Kidney (tissue), 14 donors: ENCODE results near the gene NRXN3. TPM values are rescaled to one million over a fixed set of nuclear protein-coding genes. Genes with fewer than 3 reads are reported as not detected.

Experiments used
- DNase-seq, 5 donors: peaks; one replicate each; pipeline ENCODE4 v3.0.0-alpha.2; 2013 to 2020
- FAIRE-seq: peaks from 2 replicates; lab custom pipeline; 2012; peaks lifted over from hg19 to GRCh38; lab: Jason Lieb, UNC
- H3K27ac ChIP-seq, 2 donors: one replicate each; pipeline ENCODE4 v1.7.0; 2013; ENCODE audit warnings: low read depth in 2 of 2, low read length in 2 of 2, inconsistent platforms in 1 of 2
- H3K27me3 ChIP-seq: one replicate; pipeline ENCODE4 v1.7.1; 2013; ENCODE audit warnings: low read length, inconsistent platforms; ENCODE audit not compliant: control insufficient read depth, insufficient read depth
- H3K36me3 ChIP-seq, 3 donors: one replicate each; pipeline versions ENCODE4 v1.7.0 to v1.7.1; 2013; ENCODE audit warnings: low read length in 3 of 3, control low read depth in 1 of 3, inconsistent platforms in 1 of 3; ENCODE audit not compliant: insufficient read depth in 3 of 3, control insufficient read depth in 2 of 3
- H3K4me1 ChIP-seq, 3 donors: one replicate each; pipeline versions ENCODE4 v1.7.0 to v1.7.1; 2013; ENCODE audit warnings: low read length in 3 of 3, inconsistent platforms in 1 of 3, low read depth in 1 of 3; ENCODE audit not compliant: control insufficient read depth in 2 of 3, insufficient read depth in 2 of 3
- H3K4me3 ChIP-seq, 3 donors: one replicate each; pipeline versions ENCODE4 v1.7.0 to v1.8.1; 2013; ENCODE audit warnings: low read length in 3 of 3, control low read depth in 1 of 3, inconsistent platforms in 1 of 3
- H3K9ac ChIP-seq, 3 donors: one replicate each; pipeline versions ENCODE4 v1.7.0 to v1.7.1; 2013; ENCODE audit warnings: low read length in 3 of 3, control low read depth in 1 of 3, inconsistent platforms in 1 of 3
- H3K9me3 ChIP-seq, 3 donors: one replicate each; pipeline versions ENCODE4 v1.7.0 to v1.7.1; 2013; ENCODE audit warnings: low read length in 3 of 3, control low read depth in 1 of 3, inconsistent platforms in 1 of 3; ENCODE audit not compliant: control insufficient read depth in 2 of 3, insufficient read depth in 1 of 3
- intact Hi-C: fragments of 100-400 bp; cut with DNase I; formaldehyde crosslinking; loops from one replicate; pipeline ENCODE4 v1.11.1; 2022
- polyA plus RNA-seq: library from polyadenylated mRNA; stranded (reverse); fragments of 350-450 nt; fragmentation: Illumina TruSeq; extraction: RNeasy Lipid Tissue Mini Kit (QIAGEN cat#74804); gene quantifications from one replicate; pipeline ENCODE4 v1.2.3, GENCODE V29; 2014; ENCODE audit warnings: low read depth, low replicate concordance; ENCODE audit not compliant: insufficient read depth
- total RNA-seq: library from RNA; stranded (reverse); fragmentation: NEBNext Ultra II Directional; extraction: Animal tissue kit (Norgen Biotek cat#: 25700); gene quantifications from one replicate; pipeline ENCODE4 v1.2.1, GENCODE V29; 2021
- TF ChIP-seq, protein P1 (sequence below): IDR thresholded peaks from 3 replicates; pipeline ENCODE4 v1.5.1; 2012; ENCODE audit warnings: mild to moderate bottlenecking, moderate library complexity, borderline replicate concordance; ENCODE audit not compliant: insufficient read depth; ENCODE audit errors: extremely low read depth
- donor health status: control.
- donor health status: control.
- donor health status: control.
- donor health status: control.
- donor health status: control.
- donor health status: DM: yes; HTN: yes; CAD: no.
- donor health status: Normal renal cell carcinoma (clear cell type).

The NRXN3 gene
- total and polyA plus RNA-seq, 2 donors from 2014 or later = 1.5 to 2.4 TPM

DNA sequence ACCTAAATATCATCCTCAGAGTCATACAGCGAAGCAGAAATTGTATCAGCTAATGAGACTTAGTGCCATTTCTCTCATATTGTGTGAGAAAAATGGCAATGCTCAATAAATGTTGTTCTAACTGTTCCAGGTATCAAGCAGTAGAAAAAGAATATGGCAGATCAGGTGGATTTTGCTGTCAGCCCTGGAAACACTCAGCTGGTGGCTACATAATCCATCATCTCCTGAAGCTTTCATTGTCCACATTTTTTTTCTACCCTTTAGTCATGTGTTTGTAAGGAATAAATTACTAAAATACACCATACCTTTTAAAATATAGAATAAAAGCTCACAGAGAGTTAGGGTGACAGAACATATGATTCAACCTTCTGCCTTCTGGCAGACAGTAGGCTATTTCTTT, 1200.8 kb downstream of the NRXN3 start:
- intact Hi-C loops = no loop called here
- Histone ChIP-seq H3K27ac (no peak overlapping the region), H3K4me3 (no peak overlapping the region), H3K9ac (no peak overlapping the region), H3K4me1 (no peaks in the 10 kb centered on the region), H3K9me3 (no peaks in the 10 kb centered on the region), H3K36me3 (no peaks in the 10 kb centered on the region), H3K27me3 (no peaks in the 10 kb centered on the region)
- TF ChIP-seq, protein P1, sequence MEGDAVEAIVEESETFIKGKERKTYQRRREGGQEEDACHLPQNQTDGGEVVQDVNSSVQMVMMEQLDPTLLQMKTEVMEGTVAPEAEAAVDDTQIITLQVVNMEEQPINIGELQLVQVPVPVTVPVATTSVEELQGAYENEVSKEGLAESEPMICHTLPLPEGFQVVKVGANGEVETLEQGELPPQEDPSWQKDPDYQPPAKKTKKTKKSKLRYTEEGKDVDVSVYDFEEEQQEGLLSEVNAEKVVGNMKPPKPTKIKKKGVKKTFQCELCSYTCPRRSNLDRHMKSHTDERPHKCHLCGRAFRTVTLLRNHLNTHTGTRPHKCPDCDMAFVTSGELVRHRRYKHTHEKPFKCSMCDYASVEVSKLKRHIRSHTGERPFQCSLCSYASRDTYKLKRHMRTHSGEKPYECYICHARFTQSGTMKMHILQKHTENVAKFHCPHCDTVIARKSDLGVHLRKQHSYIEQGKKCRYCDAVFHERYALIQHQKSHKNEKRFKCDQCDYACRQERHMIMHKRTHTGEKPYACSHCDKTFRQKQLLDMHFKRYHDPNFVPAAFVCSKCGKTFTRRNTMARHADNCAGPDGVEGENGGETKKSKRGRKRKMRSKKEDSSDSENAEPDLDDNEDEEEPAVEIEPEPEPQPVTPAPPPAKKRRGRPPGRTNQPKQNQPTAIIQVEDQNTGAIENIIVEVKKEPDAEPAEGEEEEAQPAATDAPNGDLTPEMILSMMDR = no peak
- FAIRE-seq (no peak), DNase-seq (no peak)

DNA sequence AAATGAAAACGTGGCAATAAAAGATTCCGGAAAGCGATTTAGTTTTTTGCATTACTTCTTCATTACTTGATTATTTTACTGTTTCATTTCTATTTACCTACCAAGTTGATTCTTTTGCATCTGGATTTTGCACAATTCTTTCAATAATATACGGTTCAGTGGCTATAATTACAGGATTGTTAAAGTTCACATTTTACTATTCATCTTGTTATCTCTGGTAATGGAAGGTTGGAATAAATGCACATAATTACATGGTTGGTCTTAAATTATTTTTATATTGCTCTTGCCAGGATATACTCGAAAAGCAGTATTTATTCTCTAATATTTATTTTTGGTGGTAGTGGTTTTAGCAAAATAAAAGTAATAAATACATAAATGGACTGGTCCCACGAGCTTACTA, 1203.3 kb downstream of the NRXN3 start:
- H3K4me1 ChIP-seq = no peaks in the 10 kb centered on the region
- no peak overlapping the region for H3K9ac ChIP-seq
- no peaks in the 10 kb centered on the region for H3K36me3 ChIP-seq
- DNase-seq = no peak
- H3K27me3 ChIP-seq = no peaks in the 10 kb centered on the region
- FAIRE-seq = no peak
- no peak overlapping the region for H3K4me3 ChIP-seq
- H3K27ac ChIP-seq = no peak overlapping the region
- TF ChIP-seq, protein P1 = no peak
- no peaks in the 10 kb centered on the region for H3K9me3 ChIP-seq
- intact Hi-C loops = no loop called here

DNA sequence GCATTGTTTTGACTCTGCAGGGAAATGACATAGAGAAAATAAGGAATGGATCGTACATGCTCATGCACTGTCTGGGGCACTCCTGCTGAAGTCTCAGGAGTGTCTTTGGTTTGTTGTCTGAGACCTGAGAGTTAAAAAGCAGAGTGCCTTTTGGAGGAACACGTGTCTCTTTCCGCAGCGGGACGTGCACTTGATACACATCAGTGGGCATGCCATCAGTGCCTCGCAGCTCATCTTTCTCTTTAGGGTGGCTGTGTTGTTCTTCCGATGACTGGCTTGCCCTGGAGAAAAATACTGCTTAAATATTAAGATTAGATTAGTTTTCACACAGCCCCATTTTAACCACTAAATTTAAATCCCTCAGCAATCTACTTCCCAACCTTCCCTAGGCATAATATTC, 1205.2 kb downstream of the NRXN3 start:
- Histone ChIP-seq H3K4me1 (no peaks in the 10 kb centered on the region), H3K36me3 (no peaks in the 10 kb centered on the region), H3K9me3 (no peaks in the 10 kb centered on the region), H3K4me3 (no peak overlapping the region), H3K9ac (no peak overlapping the region), H3K27me3 (no peaks in the 10 kb centered on the region), H3K27ac (no peak overlapping the region)
- TF ChIP-seq, protein P1 = no peak
- DNase-seq (peak in 3 of 5 donors; percentile 37 to 43 (median 38)), FAIRE-seq (no peak)
- intact Hi-C loops = no loop called here

DNA sequence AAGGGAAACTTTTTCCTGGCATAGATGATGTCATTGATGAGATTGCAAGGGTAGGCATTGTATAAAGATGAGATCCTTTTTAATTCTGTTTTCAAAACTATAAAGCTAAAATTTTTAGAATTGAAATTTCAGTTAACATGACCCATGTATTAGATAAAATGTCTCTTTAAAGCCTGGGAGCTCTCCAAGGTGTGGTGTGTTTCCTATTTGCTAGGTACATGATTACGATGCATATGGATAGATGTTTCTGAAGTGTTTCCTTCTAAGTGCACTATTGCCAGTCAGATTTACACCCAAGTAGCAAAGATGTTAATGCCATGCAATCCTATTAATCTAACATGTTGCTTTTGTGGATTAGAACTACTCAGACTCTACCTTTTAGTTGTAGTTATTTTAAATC, 1206.4 kb downstream of the NRXN3 start:
- DNase-seq (no peak), FAIRE-seq (no peak)
- no peaks in the 10 kb centered on the region for H3K27me3 ChIP-seq
- no peaks in the 10 kb centered on the region for H3K36me3 ChIP-seq
- H3K4me1 ChIP-seq = no peaks in the 10 kb centered on the region
- H3K9ac ChIP-seq = no peak overlapping the region
- H3K9me3 ChIP-seq = no peaks in the 10 kb centered on the region
- TF ChIP-seq, protein P1 = no peak
- intact Hi-C loops = no loop called here
- no peak overlapping the region for H3K27ac ChIP-seq
- no peak overlapping the region for H3K4me3 ChIP-seq
